Stimulated activated CD4-positive, alpha-beta T cell treated with anti-CD3 and anti-CD28 coated beads, Interleukin-12 subunit alpha, Interleukin-12 subunit beta, amount 100 ng/mL, for 48 hours (primary cell): Measurements from ENCODE around the gene ADAMTS15.

ENCODE experiments used
- DNase-seq, 3 donors: peaks; one replicate each; pipeline ENCODE4 v3.0.0-alpha.2; 2020; ENCODE audit warnings: low read depth in 2 of 3, low spot score in 1 of 3

Gene ADAMTS15

GRCh38 chr11:130448416-130449309, at the start of gene ADAMTS15:
Gene ADAMTS15, plus strand, starts transcription at chr11:130448645. Its CDS starts 329 bp downstream, at chr11:130448974.
- DNase-seq = peak; percentile 14 to 43 (median 20)

- no peak for DNase-seq
Observed at GRCh38 chr11:130399196-130399595, 49.2 kb upstream of the ADAMTS15 start.

GRCh38 chr11:130400781-130401483, 47.5 kb upstream of the ADAMTS15 start:
- DNase-seq = no peak

GRCh38 chr11:130402570-130402969, 45.9 kb upstream of the ADAMTS15 start:
- DNase-seq = no peak

GRCh38 chr11:130403271-130403804, 45.1 kb upstream of the ADAMTS15 start:
- DNase-seq = no peak

- DNase-seq = no peak
Observed at GRCh38 chr11:130403967-130404366, 44.5 kb upstream of the ADAMTS15 start.

- DNase-seq = no peak
Observed at GRCh38 chr11:130404727-130405126, 43.7 kb upstream of the ADAMTS15 start.

GRCh38 chr11:130405428-130405827, 43.0 kb upstream of the ADAMTS15 start:
- no peak for DNase-seq

- no peak for DNase-seq
Observed at GRCh38 chr11:130407978-130408377, 40.5 kb upstream of the ADAMTS15 start.

GRCh38 chr11:130408401-130408890, 40.0 kb upstream of the ADAMTS15 start:
- no peak for DNase-seq

- no peak for DNase-seq
Observed at GRCh38 chr11:130408901-130409300, 39.5 kb upstream of the ADAMTS15 start.

- no peak for DNase-seq
Observed at GRCh38 chr11:130409594-130410388, 38.7 kb upstream of the ADAMTS15 start.

- no peak for DNase-seq
Observed at GRCh38 chr11:130411223-130411622, 37.2 kb upstream of the ADAMTS15 start.

- DNase-seq = peak in 1 of 3 donors; percentile 9
Observed at GRCh38 chr11:130413405-130414106, 34.9 kb upstream of the ADAMTS15 start.

GRCh38 chr11:130414107-130415080, 34.1 kb upstream of the ADAMTS15 start:
- DNase-seq = no peak

GRCh38 chr11:130415731-130416529, 32.5 kb upstream of the ADAMTS15 start:
- no peak for DNase-seq

- DNase-seq = no peak
Observed at GRCh38 chr11:130416530-130416882, 31.9 kb upstream of the ADAMTS15 start.

- no peak for DNase-seq
Observed at GRCh38 chr11:130416906-130417305, 31.5 kb upstream of the ADAMTS15 start.
